Mesenchymal stem cell (in vitro differentiated cells and primary cell): Measurements from ENCODE around the gene FAM170B.

Source experiments
- DNase-seq: peaks from one replicate; pipeline ENCODE4 v3.0.0-alpha.2; 2013
- H2AFZ ChIP-seq: one replicate; pipeline ENCODE4 v1.6.1; 2013; ENCODE audit warnings: low read depth, mild to moderate bottlenecking, control low read depth, inconsistent platforms, low read length, moderate library complexity
- H2AK5ac ChIP-seq: 2 replicates; pipeline ENCODE4 v1.6.1; 2013; ENCODE audit warnings: low read length, moderate library complexity, mild to moderate bottlenecking, inconsistent platforms; ENCODE audit not compliant: severe bottlenecking
- H2BK120ac ChIP-seq: one replicate; pipeline ENCODE4 v1.6.1; 2013; ENCODE audit warnings: low read depth, mild to moderate bottlenecking, inconsistent platforms, low read length, moderate library complexity
- H2BK12ac ChIP-seq, 2 experiments: one replicate each; pipeline ENCODE4 v1.6.1; 2013; ENCODE audit warnings: inconsistent platforms in 2 of 2, low read length in 2 of 2, mild to moderate bottlenecking in 2 of 2, moderate library complexity in 2 of 2, control low read depth in 1 of 2
- H2BK15ac ChIP-seq: one replicate; pipeline ENCODE4 v1.6.1; 2013; ENCODE audit warnings: mild to moderate bottlenecking, low read depth, inconsistent platforms; ENCODE audit not compliant: poor library complexity, severe bottlenecking
- H2BK5ac ChIP-seq: 2 replicates; pipeline ENCODE4 v1.6.1; 2013; ENCODE audit warnings: low read depth, mild to moderate bottlenecking, low read length, control low read depth, inconsistent platforms; ENCODE audit not compliant: poor library complexity, severe bottlenecking
- H3K14ac ChIP-seq, 2 experiments: one replicate each; pipeline ENCODE4 v1.6.1; 2013; ENCODE audit warnings: inconsistent platforms in 2 of 2, low read length in 2 of 2, control low read depth in 1 of 2, mild to moderate bottlenecking in 1 of 2, moderate library complexity in 1 of 2
- H3K18ac ChIP-seq, 2 experiments: one replicate each; pipeline ENCODE4 v1.6.1; 2013; ENCODE audit warnings: inconsistent platforms in 2 of 2, low read length in 2 of 2, control low read depth in 1 of 2, low read depth in 1 of 2, mild to moderate bottlenecking in 1 of 2
- H3K23ac ChIP-seq, 2 experiments: one replicate each; pipeline ENCODE4 v1.6.1; 2013; ENCODE audit warnings: inconsistent platforms in 2 of 2, low read length in 2 of 2, mild to moderate bottlenecking in 2 of 2, moderate library complexity in 2 of 2, control low read depth in 1 of 2
- H3K27ac ChIP-seq: 2 replicates; pipeline ENCODE4 v1.5.1; 2013; ENCODE audit warnings: mild to moderate bottlenecking, moderate library complexity, low read length, control low read depth, inconsistent platforms; ENCODE audit not compliant: poor library complexity, severe bottlenecking
- H3K27me3 ChIP-seq, 2 experiments: 2 replicates each; pipeline versions ENCODE4 v1.6.1 to v1.7.0; 2013; ENCODE audit warnings: low read length in 2 of 2, mild to moderate bottlenecking in 2 of 2, moderate library complexity in 2 of 2, control low read depth in 1 of 2, inconsistent platforms in 1 of 2; ENCODE audit not compliant: control insufficient read depth in 1 of 2, insufficient read depth in 1 of 2
- H3K36me3 ChIP-seq, 2 experiments: 2 replicates each; pipeline versions ENCODE4 v1.6.1 to v1.7.0; 2013; ENCODE audit warnings: low read length in 2 of 2, control low read depth in 1 of 2, inconsistent platforms in 1 of 2, low read depth in 1 of 2, mild to moderate bottlenecking in 1 of 2; ENCODE audit not compliant: insufficient read depth in 2 of 2, control insufficient read depth in 1 of 2
- H3K4ac ChIP-seq, 2 experiments: one replicate each; pipeline ENCODE4 v1.6.1; 2013; ENCODE audit warnings: inconsistent platforms in 2 of 2, low read length in 2 of 2, mild to moderate bottlenecking in 2 of 2, moderate library complexity in 2 of 2, control low read depth in 1 of 2, low read depth in 1 of 2
- H3K4me1 ChIP-seq: 2 replicates; pipeline ENCODE4 v1.6.1; 2013; ENCODE audit warnings: low read depth, low read length, control low read depth; ENCODE audit not compliant: control insufficient read depth, insufficient read depth
- H3K4me2 ChIP-seq: 2 replicates; pipeline ENCODE4 v1.6.1; 2013; ENCODE audit warnings: low read length, mild to moderate bottlenecking, inconsistent platforms; ENCODE audit not compliant: poor library complexity, severe bottlenecking
- H3K4me3 ChIP-seq, 2 experiments: 2 replicates each; pipeline versions ENCODE4 v1.5.1 to v1.7.0; 2013; ENCODE audit warnings: low read length in 2 of 2, mild to moderate bottlenecking in 2 of 2, control low read depth in 1 of 2, low read depth in 1 of 2; ENCODE audit not compliant: insufficient read depth in 1 of 2
- H3K79me1 ChIP-seq: replicated peaks from 2 replicates; pipeline ENCODE4 v1.6.1; 2013; ENCODE audit warnings: mild to moderate bottlenecking, control low read depth, low read length, inconsistent platforms; ENCODE audit not compliant: poor library complexity, severe bottlenecking
- H3K9ac ChIP-seq: 2 replicates; pipeline ENCODE4 v1.7.0; 2013; ENCODE audit warnings: mild to moderate bottlenecking, low read length, moderate library complexity
- H3K9me3 ChIP-seq: 2 replicates; pipeline ENCODE4 v1.7.0; 2013; ENCODE audit warnings: mild to moderate bottlenecking, low read length; ENCODE audit not compliant: control insufficient read depth
- H4K8ac ChIP-seq: one replicate; pipeline ENCODE4 v1.6.1; 2013; ENCODE audit warnings: inconsistent platforms, mild to moderate bottlenecking, low read length, moderate library complexity
- H4K91ac ChIP-seq: one replicate; pipeline ENCODE4 v1.6.1; 2013; ENCODE audit warnings: mild to moderate bottlenecking, low read length, inconsistent platforms
- WGBS: methylation state at CpG from one replicate; pipeline ENCODE4 v1.1.7; 2013; ENCODE audit warnings: mixed read lengths; 5-methylcytosine and 5-hydroxymethylcytosine counted together

FAM170B gene

GRCh38 chr10:49173201-49173772 is 39.5 kb upstream of the FAM170B start:
- Histone ChIP-seq H3K9me3 (no peaks in the 10 kb centered on the region), H4K8ac (no peak overlapping the region), H2AK5ac (no peak overlapping the region), H3K36me3 (no peaks in the 10 kb centered on the region), H3K18ac (no peak overlapping the region), H3K27me3 (peaks cover 0 to 11% of the 10 kb centered on the region in 2 experiments), H3K9ac (no peak overlapping the region), H3K4me3 (no peak overlapping the region), H3K4me2 (no peak overlapping the region), H3K4ac (no peak overlapping the region), H2BK120ac (no peak overlapping the region), H3K4me1 (peaks cover 9% of the 10 kb centered on the region), H2BK15ac (no peak overlapping the region), H3K14ac (no peak overlapping the region), H2AFZ (peak overlapping the region; percentile 44), H4K91ac (no peak overlapping the region), H3K79me1 (no peaks in the 10 kb centered on the region), H2BK5ac (no peak overlapping the region), H3K23ac (no peak overlapping the region), H2BK12ac (no peak overlapping the region), H3K27ac (no peak overlapping the region)
- 84% methylated on average over 10 of the region's 11 CpGs for WGBS
- DNase-seq: no peak

- H2BK120ac ChIP-seq: no peak overlapping the region
- no peak overlapping the region for H2BK12ac ChIP-seq
- no peak overlapping the region for H3K14ac ChIP-seq
- H3K4ac ChIP-seq: no peak overlapping the region
- H2BK5ac ChIP-seq: no peak overlapping the region
- no peak overlapping the region for H2BK15ac ChIP-seq
- H2AK5ac ChIP-seq: no peak overlapping the region
- H3K4me2 ChIP-seq: no peak overlapping the region
- H3K27ac ChIP-seq: no peak overlapping the region
- 82% methylated on average over 3 of the region's 3 CpGs for WGBS
- peaks cover 0 to 16% of the 10 kb centered on the region in 2 experiments for H3K27me3 ChIP-seq
- H3K79me1 ChIP-seq: no peaks in the 10 kb centered on the region
- no peak overlapping the region for H3K4me3 ChIP-seq
- DNase-seq: no peak
- H2AFZ ChIP-seq: no peak overlapping the region
- no peak overlapping the region for H4K8ac ChIP-seq
- H3K36me3 ChIP-seq: no peaks in the 10 kb centered on the region
- no peak overlapping the region for H3K23ac ChIP-seq
- H3K9me3 ChIP-seq: no peaks in the 10 kb centered on the region
- H3K18ac ChIP-seq: no peak overlapping the region
- no peak overlapping the region for H4K91ac ChIP-seq
- peaks cover 8% of the 10 kb centered on the region for H3K4me1 ChIP-seq
- no peak overlapping the region for H3K9ac ChIP-seq
Measured at GRCh38 chr10:49172777-49173132, 38.9 kb upstream of the FAM170B start.

- no peak overlapping the region for H3K23ac ChIP-seq
- no peak for DNase-seq
- 94% methylated on average over 3 of the region's 4 CpGs for WGBS
- H2BK5ac ChIP-seq: no peak overlapping the region
- H3K27me3 ChIP-seq: peaks cover 0 to 16% of the 10 kb centered on the region in 2 experiments
- H3K27ac ChIP-seq: no peak overlapping the region
- H2BK15ac ChIP-seq: no peak overlapping the region
- H3K9ac ChIP-seq: no peak overlapping the region
- H2BK12ac ChIP-seq: no peak overlapping the region
- no peak overlapping the region for H3K4me3 ChIP-seq
- no peak overlapping the region for H3K4me2 ChIP-seq
- no peaks in the 10 kb centered on the region for H3K36me3 ChIP-seq
- H3K79me1 ChIP-seq: no peaks in the 10 kb centered on the region
- no peak overlapping the region for H3K18ac ChIP-seq
- no peak overlapping the region for H4K8ac ChIP-seq
- no peaks in the 10 kb centered on the region for H3K9me3 ChIP-seq
- H3K4me1 ChIP-seq: peaks cover 6% of the 10 kb centered on the region
- no peak overlapping the region for H3K4ac ChIP-seq
- no peak overlapping the region for H3K14ac ChIP-seq
- H2AFZ ChIP-seq: no peak overlapping the region
- H2BK120ac ChIP-seq: no peak overlapping the region
- H4K91ac ChIP-seq: no peak overlapping the region
- H2AK5ac ChIP-seq: no peak overlapping the region
Measured at GRCh38 chr10:49172061-49172776, 38.4 kb upstream of the FAM170B start.

- no peak overlapping the region for H3K4me2 ChIP-seq
- no peak overlapping the region for H4K8ac ChIP-seq
- H3K79me1 ChIP-seq: no peaks in the 10 kb centered on the region
- no peaks in the 10 kb centered on the region for H3K9me3 ChIP-seq
- DNase-seq: no peak
- H2BK5ac ChIP-seq: no peak overlapping the region
- H2AK5ac ChIP-seq: no peak overlapping the region
- no peak overlapping the region for H2BK15ac ChIP-seq
- no peak overlapping the region for H2AFZ ChIP-seq
- H2BK12ac ChIP-seq: no peak overlapping the region
- no peak overlapping the region for H3K14ac ChIP-seq
- WGBS: 70% methylated on average over 7 of the region's 7 CpGs
- H4K91ac ChIP-seq: no peak overlapping the region
- H3K36me3 ChIP-seq: no peaks in the 10 kb centered on the region
- H3K9ac ChIP-seq: no peak overlapping the region
- no peak overlapping the region for H3K27ac ChIP-seq
- H3K23ac ChIP-seq: no peak overlapping the region
- no peak overlapping the region for H3K4me3 ChIP-seq
- H3K18ac ChIP-seq: no peak overlapping the region
- peaks cover 3% of the 10 kb centered on the region for H3K4me1 ChIP-seq
- peaks cover 0 to 16% of the 10 kb centered on the region in 2 experiments for H3K27me3 ChIP-seq
- no peak overlapping the region for H3K4ac ChIP-seq
- no peak overlapping the region for H2BK120ac ChIP-seq
Measured at GRCh38 chr10:49171326-49172060, 37.7 kb upstream of the FAM170B start.
